Lower leg skin (tissue), 3 donors: ENCODE measurements around the gene TAT.

Experiments used
- CTCF ChIP-seq, 3 donors: fragments of 450-650 bp; IDR thresholded peaks; one replicate each; pipeline ENCODE4 v1.5.1; 2016; ENCODE audit warnings: antibody characterized with exemption in 3 of 3, mild to moderate bottlenecking in 3 of 3, moderate library complexity in 2 of 3
- POLR2A ChIP-seq, 2 donors: fragments of 450-650 bp; IDR thresholded peaks; one replicate each; pipeline ENCODE4 v1.6.1; 2016 to 2017; ENCODE audit warnings: antibody characterized with exemption in 2 of 2, mild to moderate bottlenecking in 1 of 2, moderate library complexity in 1 of 2

GRCh38 chr16:71542377-71542776 lies 34.5 kb downstream of the TAT start:
- TF ChIP-seq CTCF (IDR thresholded peaks at IDR 0.05) (no peak), POLR2A (IDR thresholded peaks at IDR 0.05) (no peak)
